ENCODE measurements around the gene STXBP6. TPM values are rescaled to one million over a fixed set of nuclear protein-coding genes. Genes with fewer than 3 reads are reported as not detected.
A peak's percentile ranks its signal among the peaks of the same experiment; 100 is the strongest.

STXBP6 gene
- total and polyA plus RNA-seq, 2 of the 13 experiments (the other 11 are each of a cell fraction or from before 2014, with no cell fraction given) = 35.3 to 42.8 TPM

DNA sequence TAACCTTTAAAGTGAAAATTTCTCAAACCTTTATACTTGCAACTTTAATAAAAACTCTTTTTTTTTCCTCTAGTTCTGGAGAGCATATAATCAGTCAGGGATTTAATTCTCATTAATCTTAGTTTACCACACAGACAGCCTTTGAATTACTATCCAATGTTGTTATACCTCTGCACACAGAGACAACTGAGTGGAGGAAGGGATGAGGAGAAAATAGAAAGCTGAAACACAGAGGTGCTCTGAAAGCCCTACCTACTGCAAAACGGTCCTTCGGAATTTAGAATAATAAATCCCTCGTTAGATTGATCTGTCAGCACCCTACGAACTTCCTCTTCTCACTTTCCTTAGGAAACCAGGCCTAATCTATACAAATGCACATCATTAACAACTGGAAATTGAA is 122.1 kb downstream of the STXBP6 start:
- 64% methylated on average over 4 of the region's 4 CpGs for WGBS (ENCODE audit: low lambda C conversion rate)

DNA sequence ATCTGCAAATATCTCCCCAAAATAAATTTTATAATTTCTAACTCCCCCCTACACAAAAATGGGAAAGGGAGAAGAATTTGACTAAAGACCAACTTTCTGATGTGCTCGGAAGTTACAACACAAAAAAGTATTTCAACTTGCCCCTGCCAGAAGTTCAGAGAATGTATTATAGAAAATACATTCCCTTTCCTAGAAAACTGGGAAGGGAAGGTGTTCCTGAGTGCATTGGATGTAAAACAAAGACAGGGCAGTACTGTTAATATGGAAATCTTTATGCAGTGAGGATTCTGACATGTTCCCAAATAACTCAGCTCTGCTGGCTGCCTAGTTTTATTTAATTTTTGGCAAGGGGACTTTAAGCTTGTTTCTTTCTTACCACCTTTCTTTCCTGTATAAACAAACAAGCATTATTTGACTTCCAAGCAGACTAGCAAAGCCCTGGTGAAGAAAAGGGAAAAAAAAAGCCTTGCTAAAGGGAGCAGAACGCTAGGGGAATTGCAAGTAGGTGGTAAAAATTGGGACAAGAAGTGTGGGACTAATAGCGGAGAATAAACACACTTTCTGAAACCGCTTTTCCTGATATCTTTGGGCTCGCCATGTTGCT is 124.1 kb downstream of the STXBP6 start:
- no peak overlapping the region for H3K4me2 ChIP-seq (ENCODE audit: low read depth, low read length)
- ChIA-PET CTCF (ENCODE audit: low intra/inter-chr PET ratio, low total read pairs) (no interaction called here), POLR2A (no interaction called here)
- H2AFZ ChIP-seq (ENCODE audit: low read length) = no peak overlapping the region
- no peaks in the 10 kb centered on the region for H4K20me1 ChIP-seq (ENCODE audit: insufficient read depth, low read length)
- peaks cover 5% of the 10 kb centered on the region; the same call in 1 of the 2 replicates for H3K4me1 ChIP-seq (ENCODE audit: insufficient read depth, low read length)
- intact Hi-C loops (cut with micrococcal nuclease; ENCODE audit: unreplicated experiment) = no loop called here
- H3K9me3 ChIP-seq (ENCODE audit: low read length) = no peaks in the 10 kb centered on the region
- 86% methylated on average over 5 of the region's 5 CpGs for WGBS (ENCODE audit: low lambda C conversion rate)
- no peak overlapping the region for H3K9ac ChIP-seq (ENCODE audit: insufficient read depth, low read depth, low read length)
- DNase-seq (ENCODE audit: low spot score) (no peak), FAIRE-seq (no peak), ATAC-seq (no peak)
- H3K27me3 ChIP-seq (ENCODE audit: control insufficient read depth in 1 of 2, insufficient read depth in 2 of 2, low read length in 2 of 2) = no peaks in the 10 kb centered on the region
- H3K4me3 ChIP-seq (replicated peaks in 1 of 3; ENCODE audit: insufficient read depth in 1 of 3, low read depth in 2 of 3, low read length in 3 of 3) = no peak overlapping the region
- no TSS peak for BruUV-seq (replicated peaks)
- no peak overlapping the region for H3K27ac ChIP-seq (ENCODE audit: extremely low read length, insufficient read depth, low read length)
- no peaks in the 10 kb centered on the region for H3K36me3 ChIP-seq (replicated peaks in 1 of 2; ENCODE audit: control insufficient read depth in 1 of 2, insufficient read depth in 2 of 2, low read length in 2 of 2)
- H3K79me2 ChIP-seq (ENCODE audit: insufficient read depth, low read length) = no peaks in the 10 kb centered on the region
- TF ChIP-seq ZNF431 (CRISPR knock-in tag; IDR thresholded peaks at IDR 0.05; ENCODE audit: borderline replicate concordance, low read depth) = no peak
- 0 out of 2 replicates have a peak, but pooled peaks have one; percentile 33 for TF ChIP-seq MIXL1 (CRISPR knock-in tag; IDR thresholded peaks at IDR 0.05)
- in situ Hi-C loops (cut with HindIII; ENCODE audit: extremely low pct_ligation_motif_present, low pct_unique_long_range_greater_than_20kb) = no loop called here

More for the DNA sequence above, 122.1 kb downstream of the STXBP6 start:
- Histone ChIP-seq H3K9ac (ENCODE audit: insufficient read depth, low read depth, low read length) (no peak overlapping the region), H3K79me2 (ENCODE audit: insufficient read depth, low read length) (no peaks in the 10 kb centered on the region), H3K36me3 (replicated peaks in 1 of 2; ENCODE audit: control insufficient read depth in 1 of 2, insufficient read depth in 2 of 2, low read length in 2 of 2) (no peaks in the 10 kb centered on the region), H2AFZ (ENCODE audit: low read length) (no peak overlapping the region), H3K4me2 (ENCODE audit: low read depth, low read length) (no peak overlapping the region), H3K9me3 (ENCODE audit: low read length) (no peaks in the 10 kb centered on the region), H3K4me1 (ENCODE audit: insufficient read depth, low read length) (peaks cover 5% of the 10 kb centered on the region; the same call in 1 of the 2 replicates), H3K27me3 (ENCODE audit: control insufficient read depth in 1 of 2, insufficient read depth in 2 of 2, low read length in 2 of 2) (no peaks in the 10 kb centered on the region), H3K27ac (ENCODE audit: extremely low read length, insufficient read depth, low read length) (no peak overlapping the region), H3K4me3 (replicated peaks in 1 of 3; ENCODE audit: insufficient read depth in 1 of 3, low read depth in 2 of 3, low read length in 3 of 3) (no peak overlapping the region), H4K20me1 (ENCODE audit: insufficient read depth, low read length) (no peaks in the 10 kb centered on the region)
- ChIA-PET POLR2A (no interaction called here), CTCF (ENCODE audit: low intra/inter-chr PET ratio, low total read pairs) (no interaction called here)
- TF ChIP-seq FOXA3 (CRISPR knock-in tag; IDR thresholded peaks at IDR 0.05) = no peak
- no peak for TF ChIP-seq CBX2 (IDR thresholded peaks at IDR 0.05; ENCODE audit: low read depth, low read length)
- TF ChIP-seq CBX2 (CRISPR knock-in tag; IDR thresholded peaks at IDR 0.05; ENCODE audit: low read depth) = no peak
- TF ChIP-seq, protein P1, sequence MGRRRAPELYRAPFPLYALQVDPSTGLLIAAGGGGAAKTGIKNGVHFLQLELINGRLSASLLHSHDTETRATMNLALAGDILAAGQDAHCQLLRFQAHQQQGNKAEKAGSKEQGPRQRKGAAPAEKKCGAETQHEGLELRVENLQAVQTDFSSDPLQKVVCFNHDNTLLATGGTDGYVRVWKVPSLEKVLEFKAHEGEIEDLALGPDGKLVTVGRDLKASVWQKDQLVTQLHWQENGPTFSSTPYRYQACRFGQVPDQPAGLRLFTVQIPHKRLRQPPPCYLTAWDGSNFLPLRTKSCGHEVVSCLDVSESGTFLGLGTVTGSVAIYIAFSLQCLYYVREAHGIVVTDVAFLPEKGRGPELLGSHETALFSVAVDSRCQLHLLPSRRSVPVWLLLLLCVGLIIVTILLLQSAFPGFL (CRISPR knock-in tag; IDR thresholded peaks at IDR 0.05) = no peak
- TF ChIP-seq ZNF674 (CRISPR knock-in tag; IDR thresholded peaks at IDR 0.05; ENCODE audit: low read depth) = no peak
- TF ChIP-seq KDM4B (CRISPR knock-in tag; IDR thresholded peaks at IDR 0.05) = no peak
- DNase-seq (ENCODE audit: low spot score) (no peak), FAIRE-seq (no peak), ATAC-seq (no peak)
- intact Hi-C loops (cut with micrococcal nuclease; ENCODE audit: unreplicated experiment) (no loop called here), in situ Hi-C loops (cut with HindIII; ENCODE audit: extremely low pct_ligation_motif_present, low pct_unique_long_range_greater_than_20kb) (no loop called here)
- no TSS peak for BruUV-seq (replicated peaks)

All from HepG2 (cell line).